A549 (cell line): ENCODE measurements around the gene MAGEA8. TPM values are rescaled to one million over a fixed set of nuclear protein-coding genes. Genes with fewer than 3 reads are reported as not detected.

Experiments
- ATAC-seq, 2 experiments: fragments of 200-7000 bp in 1 of 2; fragments of >200 bp in 1 of 2; cut with Nextera tagmentation in 1 of 2; cut with Tn5 transposase in 1 of 2; 3 replicates each; pipeline versions ENCODE4 v1.8.0 to v1.9.1; 2018 to 2020; ENCODE audit warnings: mild to moderate bottlenecking in 1 of 2, moderate library complexity in 1 of 2
- CTCF ChIA-PET: fragments of 300-600 bp; sonication (Branson Sonifier 250); formaldehyde crosslinking; extraction: SDS; loops from one replicate; lab custom pipeline; 2021; ENCODE audit warnings: antibody characterized with exemption, inconsistent platforms; lab: Yijun Ruan, JAX
- POLR2A ChIA-PET: fragments of 350-600 bp; formaldehyde crosslinking; extraction: SDS; loops from one replicate; lab custom pipeline; 2021; ENCODE audit warnings: antibody characterized with exemption, inconsistent platforms; lab: Yijun Ruan, JAX
- DNase-seq, 2 experiments: peaks; one replicate each; pipeline versions ENCODE4 v3.0.0 to v3.0.0-alpha.2; 2011 to 2016; ENCODE audit warnings: low read depth in 1 of 2, low spot score in 1 of 2
- FAIRE-seq: peaks from 2 replicates; lab custom pipeline; 2011; peaks lifted over from hg19 to GRCh38; lab: Jason Lieb, UNC
- H3K27ac ChIP-seq, 2 experiments: fragments of >200 bp; sonication (Bioruptor Twin); formaldehyde crosslinking; 3 replicates each; pipeline ENCODE4 v1.5.1; 2016 to 2017
- H3K4me1 ChIP-seq: fragments of >200 bp; sonication (Bioruptor Twin); formaldehyde crosslinking; 3 replicates; pipeline ENCODE4 v1.6.1; 2016
- H3K4me2 ChIP-seq: fragments of >200 bp; sonication (Bioruptor Twin); formaldehyde crosslinking; 3 replicates; pipeline ENCODE4 v1.6.1; 2016
- H3K4me3 ChIP-seq: fragments of >200 bp; sonication (Bioruptor Twin); formaldehyde crosslinking; 3 replicates; pipeline ENCODE4 v1.5.1; 2016
- H3K9me3 ChIP-seq: fragments of >200 bp; sonication (Bioruptor Twin); formaldehyde crosslinking; 3 replicates; pipeline ENCODE4 v1.6.1; 2016
- ATOH8 ChIP-seq: fragments of 250-450 bp; sonication (Bioruptor Pico); IDR thresholded peaks from 2 replicates; pipeline ENCODE4 v1.5.0; 2020; ENCODE audit warnings: low read depth, mild to moderate bottlenecking, moderate library complexity
- BHLHE40 ChIP-seq: IDR thresholded peaks from 2 replicates; pipeline ENCODE4 v1.6.1; 2012; ENCODE audit warnings: low read depth, low read length, inconsistent platforms
- CBX2 ChIP-seq: fragments of 200-600 bp; sonication (generic); IDR thresholded peaks from 2 replicates; pipeline ENCODE4 v1.6.1; 2016; ENCODE audit warnings: low read depth, mild to moderate bottlenecking, borderline replicate concordance
- CHD2 ChIP-seq: fragments of 150-350 bp; IDR thresholded peaks from 2 replicates; pipeline ENCODE4 v1.6.1; 2014; ENCODE audit warnings: low read length; ENCODE audit not compliant: partially characterized antibody
- EHF ChIP-seq: fragments of 250-450 bp; sonication (Bioruptor Pico); IDR thresholded peaks from 2 replicates; pipeline ENCODE4 v1.5.0; 2020; ENCODE audit warnings: mild to moderate bottlenecking
- EP300 ChIP-seq, 2 experiments: fragments of >200 bp; sonication (Bioruptor Twin); formaldehyde crosslinking; IDR thresholded peaks; 2 replicates in 1 of 2; 3 replicates in 1 of 2; pipeline ENCODE4 v1.6.1; 2016 to 2017
- FOSL2 ChIP-seq, 2 experiments: fragments of 450-650 bp in 1 of 2; fragments of >200 bp in 1 of 2; sonication (Bioruptor Twin) in 1 of 2; formaldehyde crosslinking; IDR thresholded peaks; 2 replicates each; pipeline versions ENCODE4 v1.5.0 to v1.6.1; 2016 to 2020; ENCODE audit warnings: mild to moderate bottlenecking in 1 of 2, moderate library complexity in 1 of 2
- FOXS1 ChIP-seq: fragments of 250-450 bp; sonication (Bioruptor Pico); IDR thresholded peaks from 2 replicates; pipeline ENCODE4 v1.5.0; 2020; ENCODE audit warnings: mild to moderate bottlenecking, moderate library complexity
- HEYL ChIP-seq: fragments of 250-450 bp; sonication (Bioruptor Pico); IDR thresholded peaks from 2 replicates; pipeline ENCODE4 v1.8.0; 2021; ENCODE audit warnings: mild to moderate bottlenecking, moderate library complexity
- HOXA7 ChIP-seq: fragments of 250-450 bp; sonication (Bioruptor Pico); IDR thresholded peaks from 2 replicates; pipeline ENCODE4 v1.5.0; 2020; ENCODE audit warnings: mild to moderate bottlenecking, moderate library complexity
- HOXB5 ChIP-seq: fragments of 250-450 bp; sonication (Bioruptor Pico); IDR thresholded peaks from 2 replicates; pipeline ENCODE4 v1.5.0; 2020; ENCODE audit warnings: mild to moderate bottlenecking, moderate library complexity
- JUNB ChIP-seq: fragments of >200 bp; sonication (Bioruptor Twin); formaldehyde crosslinking; IDR thresholded peaks from 2 replicates; pipeline ENCODE4 v1.6.1; 2016
- MAFK ChIP-seq: fragments of 450-650 bp; IDR thresholded peaks from 2 replicates; pipeline ENCODE4 v1.6.1; 2014; ENCODE audit not compliant: partially characterized antibody
- POLR2A ChIP-seq: IDR thresholded peaks from 2 replicates; pipeline ENCODE4 v1.6.1; 2012; ENCODE audit warnings: mild to moderate bottlenecking, low read length
- POLR2AphosphoS2 ChIP-seq: conservative IDR thresholded peaks from 2 replicates; pipeline ENCODE4 v1.6.1; 2012; ENCODE audit warnings: low read length, improper control_type of control experiment, inconsistent platforms
- RAD21 ChIP-seq, 2 experiments: fragments of >200 bp in 1 of 2; sonication (Bioruptor Twin) in 1 of 2; formaldehyde crosslinking in 1 of 2; IDR thresholded peaks in 1 of 2; conservative IDR thresholded peaks in 1 of 2; 2 replicates in 1 of 2; 3 replicates in 1 of 2; pipeline ENCODE4 v1.6.1; 2012 to 2018; ENCODE audit warnings: inconsistent platforms in 1 of 2
- RCOR1 ChIP-seq: fragments of 150-350 bp; IDR thresholded peaks from 2 replicates; pipeline ENCODE4 v1.6.1; 2014; ENCODE audit warnings: antibody characterized with exemption, low read length, low read depth
- RFX5 ChIP-seq: fragments of 450-650 bp; IDR thresholded peaks from 2 replicates; pipeline ENCODE4 v1.7.1; 2014; ENCODE audit warnings: antibody characterized with exemption, mild to moderate bottlenecking, moderate library complexity
- SMC3 ChIP-seq: fragments of >200 bp; sonication (Bioruptor Twin); formaldehyde crosslinking; IDR thresholded peaks from 3 replicates; pipeline ENCODE4 v1.6.1; 2018; ENCODE audit warnings: inconsistent platforms
- SREBF2 ChIP-seq: fragments of 450-650 bp; IDR thresholded peaks from 2 replicates; pipeline ENCODE4 v1.6.1; 2014; ENCODE audit warnings: mild to moderate bottlenecking, moderate library complexity
- ZNF302 ChIP-seq: fragments of 250-450 bp; sonication (Bioruptor Pico); IDR thresholded peaks from 2 replicates; pipeline ENCODE4 v1.9.0; 2021; ENCODE audit warnings: inconsistent platforms, mild to moderate bottlenecking, moderate library complexity
- WGBS: methylation state at CpG from one replicate; pipeline ENCODE4 v1.1.6; 2017; ENCODE audit errors: missing lambda C conversion rate; 5-methylcytosine and 5-hydroxymethylcytosine counted together
- polyA plus RNA-seq, 4 experiments: library from polyadenylated mRNA; depleted of rRNA in 3 of 4; stranded (reverse); fragments of >200 nt; fragmentation: RNase III in 1 of 4; extraction: RNeasy Plus Mini Kit Qiagen cat#74134 plus additional on column Dnase treatment in 1 of 4; gene quantifications; 2 replicates in 3 of 4; 3 replicates in 1 of 4; pipeline ENCODE4 v1.2.3, GENCODE V29; 2011 to 2017
- TF ChIP-seq, protein P1 (sequence below): fragments of >200 bp; sonication (Bioruptor Twin); formaldehyde crosslinking; IDR thresholded peaks from 3 replicates; pipeline ENCODE4 v1.6.1; 2016
- TF ChIP-seq, protein P2 (sequence below): IDR thresholded peaks from 2 replicates; pipeline ENCODE4 v1.6.1; 2012; ENCODE audit warnings: low read depth, borderline replicate concordance
- TF ChIP-seq, protein P3 (sequence below): IDR thresholded peaks from 2 replicates; pipeline ENCODE4 v1.6.1; 2012

The MAGEA8 gene
- polyA plus RNA-seq, 2 of the 4 experiments (the other 2 are of a cell fraction): not detected

DNA sequence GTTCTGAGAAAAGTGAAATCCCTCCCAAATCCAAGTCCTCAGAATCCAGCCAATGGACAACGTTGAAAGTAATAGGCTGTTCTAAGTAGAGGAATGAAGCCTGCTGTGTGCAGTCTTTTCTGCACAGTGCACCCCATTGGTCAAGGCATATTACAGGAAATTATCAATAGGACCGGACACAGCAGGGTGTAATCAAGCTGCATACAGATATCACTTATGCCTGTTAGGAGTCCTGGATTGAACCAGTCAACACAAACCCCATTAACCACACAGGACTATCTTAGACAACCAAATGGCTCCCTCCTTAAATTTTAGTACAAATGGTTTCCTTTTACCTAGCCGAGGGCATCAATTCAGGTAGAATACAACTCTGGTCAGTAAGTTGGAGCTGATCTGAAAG, 34.2 kb upstream of the MAGEA8 start:
- no peak for TF ChIP-seq RAD21 (conservative IDR thresholded peaks at IDR 0.05 in 1 of 2, IDR thresholded peaks at IDR 0.05 in 1 of 2)
- TF ChIP-seq, protein P1, sequence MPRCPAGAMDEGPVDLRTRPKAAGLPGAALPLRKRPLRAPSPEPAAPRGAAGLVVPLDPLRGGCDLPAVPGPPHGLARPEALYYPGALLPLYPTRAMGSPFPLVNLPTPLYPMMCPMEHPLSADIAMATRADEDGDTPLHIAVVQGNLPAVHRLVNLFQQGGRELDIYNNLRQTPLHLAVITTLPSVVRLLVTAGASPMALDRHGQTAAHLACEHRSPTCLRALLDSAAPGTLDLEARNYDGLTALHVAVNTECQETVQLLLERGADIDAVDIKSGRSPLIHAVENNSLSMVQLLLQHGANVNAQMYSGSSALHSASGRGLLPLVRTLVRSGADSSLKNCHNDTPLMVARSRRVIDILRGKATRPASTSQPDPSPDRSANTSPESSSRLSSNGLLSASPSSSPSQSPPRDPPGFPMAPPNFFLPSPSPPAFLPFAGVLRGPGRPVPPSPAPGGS: no peak
- no peak for TF ChIP-seq CBX2
- no peak for TF ChIP-seq BHLHE40
- TF ChIP-seq JUNB: no peak
- no peak for TF ChIP-seq HEYL (CRISPR knock-in tag)
- TF ChIP-seq HOXA7 (CRISPR knock-in tag): no peak
- TF ChIP-seq RCOR1: no peak
- TF ChIP-seq FOSL2 (IDR thresholded peaks at IDR 0.05): no peak
- TF ChIP-seq FOSL2 (CRISPR knock-in tag; IDR thresholded peaks at IDR 0.05): no peak
- Histone ChIP-seq H3K4me1 (no peaks in the 10 kb centered on the region), H3K4me3 (no peak overlapping the region), H3K4me2 (no peak overlapping the region), H3K27ac (no peak overlapping the region), H3K9me3 (no peaks in the 10 kb centered on the region)
- 7% methylated on average over 3 of the region's 3 CpGs for WGBS
- no peak for FAIRE-seq
- CTCF ChIA-PET: no interaction called here
- ATAC-seq: no peak
- no peak for DNase-seq
- POLR2A ChIA-PET: no interaction called here

DNA sequence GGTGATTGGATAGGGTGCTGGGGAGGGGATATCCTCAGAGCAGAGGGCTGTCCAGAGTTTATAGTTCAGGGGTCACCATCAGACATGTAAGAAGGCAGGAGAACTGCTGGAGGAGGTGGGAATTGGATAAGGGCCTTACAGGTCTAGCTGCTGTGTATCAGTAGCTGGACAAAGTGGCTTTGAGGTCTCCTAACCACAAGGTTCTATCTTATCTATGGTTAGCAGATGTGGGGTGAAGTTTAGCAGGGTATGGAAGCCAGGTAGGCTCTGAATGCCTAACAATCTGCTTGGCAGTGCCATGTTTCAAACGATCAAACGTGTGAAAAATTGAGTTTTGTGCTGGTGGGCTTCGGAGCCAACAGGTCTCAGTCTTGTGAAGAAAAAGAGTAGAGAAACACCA, 32.1 kb upstream of the MAGEA8 start:
- Histone ChIP-seq H3K4me2 (no peak overlapping the region), H3K4me3 (no peak overlapping the region), H3K27ac (no peak overlapping the region), H3K4me1 (no peaks in the 10 kb centered on the region), H3K9me3 (no peaks in the 10 kb centered on the region)
- TF ChIP-seq FOXS1 (CRISPR knock-in tag): no peak
- no peak for TF ChIP-seq ZNF302 (CRISPR knock-in tag)
- TF ChIP-seq, protein P2, sequence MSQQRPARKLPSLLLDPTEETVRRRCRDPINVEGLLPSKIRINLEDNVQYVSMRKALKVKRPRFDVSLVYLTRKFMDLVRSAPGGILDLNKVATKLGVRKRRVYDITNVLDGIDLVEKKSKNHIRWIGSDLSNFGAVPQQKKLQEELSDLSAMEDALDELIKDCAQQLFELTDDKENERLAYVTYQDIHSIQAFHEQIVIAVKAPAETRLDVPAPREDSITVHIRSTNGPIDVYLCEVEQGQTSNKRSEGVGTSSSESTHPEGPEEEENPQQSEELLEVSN: no peak
- TF ChIP-seq, protein P3, sequence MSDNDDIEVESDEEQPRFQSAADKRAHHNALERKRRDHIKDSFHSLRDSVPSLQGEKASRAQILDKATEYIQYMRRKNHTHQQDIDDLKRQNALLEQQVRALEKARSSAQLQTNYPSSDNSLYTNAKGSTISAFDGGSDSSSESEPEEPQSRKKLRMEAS: no peak
- no peak for TF ChIP-seq POLR2AphosphoS2
- no peak for TF ChIP-seq SMC3
- TF ChIP-seq POLR2A: no peak
- TF ChIP-seq ATOH8 (CRISPR knock-in tag): no peak
- no peak for TF ChIP-seq EP300 (IDR thresholded peaks at IDR 0.05)
- TF ChIP-seq SREBF2: no peak
- TF ChIP-seq EHF: no peak
- TF ChIP-seq CBX2: no peak
- TF ChIP-seq FOSL2 (IDR thresholded peaks at IDR 0.05): no peak
- no peak for TF ChIP-seq FOSL2 (CRISPR knock-in tag; IDR thresholded peaks at IDR 0.05)
- TF ChIP-seq RFX5: no peak
- TF ChIP-seq HOXB5: no peak
- FAIRE-seq: no peak
- POLR2A ChIA-PET: no interaction called here
- CTCF ChIA-PET: interaction anchor here (0.7 kb wide), 1 partner anchor 9 kb away, joined by 3 read pairs; no protein-coding TSS in a partner anchor
- 15% methylated on average over 3 of the region's 3 CpGs for WGBS
- no peak for DNase-seq
- no peak for ATAC-seq

GRCh38 chrX:149849787-149850186, 31.2 kb upstream of the MAGEA8 start:
- Histone ChIP-seq H3K4me2 (no peak overlapping the region), H3K4me3 (no peak overlapping the region), H3K9me3 (no peaks in the 10 kb centered on the region), H3K4me1 (no peaks in the 10 kb centered on the region), H3K27ac (no peak overlapping the region)
- ATAC-seq: no peak
- POLR2A ChIA-PET: no interaction called here
- CTCF ChIA-PET: interaction anchor here (0.7 kb wide), 1 partner anchor 10 kb away, joined by 3 read pairs; no protein-coding TSS in a partner anchor
- WGBS: 29% methylated on average over 2 of the region's 2 CpGs
- TF ChIP-seq MAFK (peak; percentile 29), CHD2 (no peak)
- FAIRE-seq: no peak
- DNase-seq: no peak
